ENCODE results near the gene KMT2E.
"Not testable (repeated sequence)": the region's sequence is repeated elsewhere in the genome, so short reads cannot be mapped to it uniquely, and the experiment has no call there.

Gene KMT2E

GRCh38 chr7:105026750-105027149 is 12.7 kb downstream of the KMT2E start:
- Histone ChIP-seq H3K27ac (ENCODE audit: low read depth, low read length) (no peak overlapping the region), H4K8ac (ENCODE audit: low read depth, low read length) (no peak overlapping the region), H3K23ac (ENCODE audit: low read length) (no peak overlapping the region), H3K14ac (ENCODE audit: low read length) (no peak overlapping the region), H3K9ac (ENCODE audit: low read length) (no peak overlapping the region), H2BK120ac (ENCODE audit: insufficient read depth, low read length, poor library complexity) (no peak overlapping the region), H2AFZ (ENCODE audit: insufficient read depth, low read length, poor library complexity) (no peak overlapping the region), H2BK12ac (ENCODE audit: low read length) (no peak overlapping the region), H3K4me2 (ENCODE audit: low read length) (no peak overlapping the region), H3K79me2 (ENCODE audit: control insufficient read depth, insufficient read depth, low read length, poor library complexity) (peaks cover 8% of the 10 kb centered on the region), H3K4me3 (ENCODE audit: low read depth, low read length) (no peak overlapping the region), H3K79me1 (ENCODE audit: low read length) (no peaks in the 10 kb centered on the region), H3K4me1 (ENCODE audit: control insufficient read depth in 1 of 2, insufficient read depth in 2 of 2, low read length in 2 of 2) (no peaks in the 10 kb centered on the region), H3K9me3 (ENCODE audit: insufficient read depth, low read depth, low read length) (no peaks in the 10 kb centered on the region), H2AK5ac (ENCODE audit: low read length) (no peak overlapping the region), H3K4ac (ENCODE audit: low read depth, low read length) (no peak overlapping the region), H4K91ac (ENCODE audit: low read depth, low read length) (no peak overlapping the region), H2BK5ac (ENCODE audit: low read depth, low read length, poor library complexity) (no peak overlapping the region), H3K36me3 (ENCODE audit: control insufficient read depth in 1 of 2, insufficient read depth in 2 of 2, low read length in 2 of 2) (no peaks in the 10 kb centered on the region), H4K12ac (ENCODE audit: low read depth, low read length) (no peak overlapping the region), H3K18ac (ENCODE audit: low read length) (no peak overlapping the region), H3K27me3 (ENCODE audit: insufficient read depth, low read length) (no peaks in the 10 kb centered on the region)
- no peak for DNase-seq
- WGBS (ENCODE audit: extremely low coverage, insufficient coverage, insufficient read length) = no CpG with 5 or more reads among the region's 2 CpGs

GRCh38 chr7:105027176-105027853 is 13.3 kb downstream of the KMT2E start:
- Histone ChIP-seq H4K91ac (ENCODE audit: low read depth, low read length) (no peak overlapping the region), H2AK5ac (ENCODE audit: low read length) (no peak overlapping the region), H3K4me2 (ENCODE audit: low read length) (no peak overlapping the region), H3K9me3 (ENCODE audit: insufficient read depth, low read depth, low read length) (no peaks in the 10 kb centered on the region), H2BK12ac (ENCODE audit: low read length) (no peak overlapping the region), H4K12ac (ENCODE audit: low read depth, low read length) (no peak overlapping the region), H3K4ac (ENCODE audit: low read depth, low read length) (peak overlapping the region; percentile 27), H3K23ac (ENCODE audit: low read length) (no peak overlapping the region), H2BK120ac (ENCODE audit: insufficient read depth, low read length, poor library complexity) (no peak overlapping the region), H3K27me3 (ENCODE audit: insufficient read depth, low read length) (no peaks in the 10 kb centered on the region), H3K27ac (ENCODE audit: low read depth, low read length) (no peak overlapping the region), H3K79me1 (ENCODE audit: low read length) (no peaks in the 10 kb centered on the region), H2BK5ac (ENCODE audit: low read depth, low read length, poor library complexity) (no peak overlapping the region), H3K18ac (ENCODE audit: low read length) (no peak overlapping the region), H3K14ac (ENCODE audit: low read length) (no peak overlapping the region), H3K4me1 (ENCODE audit: control insufficient read depth in 1 of 2, insufficient read depth in 2 of 2, low read length in 2 of 2) (no peaks in the 10 kb centered on the region), H3K9ac (ENCODE audit: low read length) (no peak overlapping the region), H3K4me3 (ENCODE audit: low read depth, low read length) (no peak overlapping the region), H3K36me3 (ENCODE audit: control insufficient read depth in 1 of 2, insufficient read depth in 2 of 2, low read length in 2 of 2) (no peaks in the 10 kb centered on the region), H2AFZ (ENCODE audit: insufficient read depth, low read length, poor library complexity) (no peak overlapping the region), H3K79me2 (ENCODE audit: control insufficient read depth, insufficient read depth, low read length, poor library complexity) (peaks cover 8% of the 10 kb centered on the region), H4K8ac (ENCODE audit: low read depth, low read length) (no peak overlapping the region)
- WGBS (ENCODE audit: extremely low coverage, insufficient coverage, insufficient read length) = no CpG with 5 or more reads among the region's 2 CpGs
- no peak for DNase-seq

GRCh38 chr7:105028004-105028403 is 14.0 kb downstream of the KMT2E start:
- no peak overlapping the region for H4K12ac ChIP-seq (ENCODE audit: low read depth, low read length)
- H4K91ac ChIP-seq (ENCODE audit: low read depth, low read length) = no peak overlapping the region
- no peak overlapping the region for H3K18ac ChIP-seq (ENCODE audit: low read length)
- no peaks in the 10 kb centered on the region for H3K9me3 ChIP-seq (ENCODE audit: insufficient read depth, low read depth, low read length)
- no peak overlapping the region for H3K23ac ChIP-seq (ENCODE audit: low read length)
- DNase-seq = no peak
- H3K4me3 ChIP-seq (ENCODE audit: low read depth, low read length) = no peak overlapping the region
- no peak overlapping the region for H2BK120ac ChIP-seq (ENCODE audit: insufficient read depth, low read length, poor library complexity)
- no peaks in the 10 kb centered on the region for H3K27me3 ChIP-seq (ENCODE audit: insufficient read depth, low read length)
- H3K79me2 ChIP-seq (ENCODE audit: control insufficient read depth, insufficient read depth, low read length, poor library complexity) = peaks cover 8% of the 10 kb centered on the region
- peak overlapping the region; percentile 97 for H3K4ac ChIP-seq (ENCODE audit: low read depth, low read length)
- H3K9ac ChIP-seq (ENCODE audit: low read length) = no peak overlapping the region
- H3K27ac ChIP-seq (ENCODE audit: low read depth, low read length) = no peak overlapping the region
- no peaks in the 10 kb centered on the region for H3K79me1 ChIP-seq (ENCODE audit: low read length)
- no peak overlapping the region for H2AK5ac ChIP-seq (ENCODE audit: low read length)
- no peak overlapping the region for H2BK5ac ChIP-seq (ENCODE audit: low read depth, low read length, poor library complexity)
- no peaks in the 10 kb centered on the region for H3K36me3 ChIP-seq (ENCODE audit: control insufficient read depth in 1 of 2, insufficient read depth in 2 of 2, low read length in 2 of 2)
- H3K4me1 ChIP-seq (ENCODE audit: control insufficient read depth in 1 of 2, insufficient read depth in 2 of 2, low read length in 2 of 2) = no peaks in the 10 kb centered on the region
- H2BK12ac ChIP-seq (ENCODE audit: low read length) = no peak overlapping the region
- H2AFZ ChIP-seq (ENCODE audit: insufficient read depth, low read length, poor library complexity) = no peak overlapping the region
- H4K8ac ChIP-seq (ENCODE audit: low read depth, low read length) = no peak overlapping the region
- H3K4me2 ChIP-seq (ENCODE audit: low read length) = no peak overlapping the region
- no peak overlapping the region for H3K14ac ChIP-seq (ENCODE audit: low read length)
- WGBS (ENCODE audit: extremely low coverage, insufficient coverage, insufficient read length) = no CpG with 5 or more reads among the region's 5 CpGs

- not testable (repeated sequence) for H4K91ac ChIP-seq (ENCODE audit: low read depth, low read length); H3K27me3 ChIP-seq (ENCODE audit: insufficient read depth, low read length); H3K79me2 ChIP-seq (ENCODE audit: control insufficient read depth, insufficient read depth, low read length, poor library complexity); H3K79me1 ChIP-seq (ENCODE audit: low read length); H3K36me3 ChIP-seq (ENCODE audit: control insufficient read depth in 1 of 2, insufficient read depth in 2 of 2, low read length in 2 of 2); H3K4me2 ChIP-seq (ENCODE audit: low read length); H3K9me3 ChIP-seq (ENCODE audit: insufficient read depth, low read depth, low read length); H3K18ac ChIP-seq (ENCODE audit: low read length); H3K9ac ChIP-seq (ENCODE audit: low read length); H3K4me3 ChIP-seq (ENCODE audit: low read depth, low read length); H3K4me1 ChIP-seq (ENCODE audit: control insufficient read depth in 1 of 2, insufficient read depth in 2 of 2, low read length in 2 of 2); H2BK12ac ChIP-seq (ENCODE audit: low read length); H2BK120ac ChIP-seq (ENCODE audit: insufficient read depth, low read length, poor library complexity); DNase-seq; H4K12ac ChIP-seq (ENCODE audit: low read depth, low read length); H2BK5ac ChIP-seq (ENCODE audit: low read depth, low read length, poor library complexity); H3K23ac ChIP-seq (ENCODE audit: low read length); H2AFZ ChIP-seq (ENCODE audit: insufficient read depth, low read length, poor library complexity); H3K14ac ChIP-seq (ENCODE audit: low read length); H4K8ac ChIP-seq (ENCODE audit: low read depth, low read length); H2AK5ac ChIP-seq (ENCODE audit: low read length); H3K27ac ChIP-seq (ENCODE audit: low read depth, low read length)
- H3K4ac ChIP-seq (ENCODE audit: low read depth, low read length) = peak overlapping the region; percentile 75
- no CpG with 5 or more reads among the region's 8 CpGs for WGBS (ENCODE audit: extremely low coverage, insufficient coverage, insufficient read length)
These were observed 14.9 kb downstream of the KMT2E start for GRCh38 chr7:105028941-105029340.

Data from trophoblast cell (in vitro differentiated cells and primary cell).